HepG2 (cell line): ENCODE measurements around the gene SEMA3F. TPM values are rescaled to one million over a fixed set of nuclear protein-coding genes. Genes with fewer than 3 reads are reported as not detected.

Experiments used
- JUNB ChIP-seq: sonication (generic); formaldehyde crosslinking; IDR thresholded peaks from 2 replicates; pipeline ENCODE4 v1.8.0; 2022; ENCODE audit warnings: missing genetic modification reagents, mild to moderate bottlenecking, borderline replicate concordance
- NFYB ChIP-seq: sonication (generic); formaldehyde crosslinking; IDR thresholded peaks from 2 replicates; pipeline ENCODE4 v1.4.0; 2020; ENCODE audit warnings: missing genetic modification reagents
- NRL ChIP-seq: sonication (generic); formaldehyde crosslinking; IDR thresholded peaks from 2 replicates; pipeline ENCODE4 v1.5.0; 2020; ENCODE audit warnings: missing genetic modification reagents, mild to moderate bottlenecking, moderate library complexity, borderline replicate concordance
- PHF5A ChIP-seq: IDR thresholded peaks from one replicate; pipeline ENCODE4 v1.6.1; 2018; ENCODE audit warnings: low read depth, missing genetic modification reagents; ENCODE audit not compliant: unreplicated experiment
- ZNF607 ChIP-seq: sonication (generic); formaldehyde crosslinking; IDR thresholded peaks from 2 replicates; pipeline ENCODE4 v1.5.1; 2020; ENCODE audit warnings: missing genetic modification reagents, mild to moderate bottlenecking, borderline replicate concordance
- ZNF879 ChIP-seq: sonication (generic); formaldehyde crosslinking; IDR thresholded peaks from 2 replicates; pipeline ENCODE4 v1.8.1; 2023; ENCODE audit warnings: missing genetic modification reagents
- polyA plus RNA-seq, 8 experiments: library from polyadenylated mRNA; depleted of rRNA in 3 of 8; stranded (reverse) in 7 of 8; unstranded in 1 of 8; fragments of >200 nt; fragmentation: Illumina TruSeq in 4 of 8; extraction: Trizol in 4 of 8; gene quantifications; 2 replicates each; pipeline versions ENCODE4 v1.2.1 to v1.2.3, GENCODE V29; 2011 to 2016; ENCODE audit warnings: low read depth in 4 of 8, missing spikeins in 1 of 8, mixed read lengths in 1 of 8; ENCODE audit not compliant: insufficient read depth in 1 of 8
- total RNA-seq, 5 experiments: library from RNA; depleted of rRNA; stranded (reverse); fragments of >200 nt; fragmentation: Illumina TruSeq; extraction: Trizol; gene quantifications; 2 replicates each; pipeline ENCODE4 v1.2.3, GENCODE V29; 2016; ENCODE audit warnings: low read depth in 1 of 5
- TF ChIP-seq, protein P1 (sequence below): sonication (generic); formaldehyde crosslinking; IDR thresholded peaks from 2 replicates; pipeline ENCODE4 v1.4.0; 2020; ENCODE audit warnings: missing genetic modification reagents
- TF ChIP-seq, protein P2 (sequence below): sonication (generic); formaldehyde crosslinking; IDR thresholded peaks from 2 replicates; pipeline ENCODE4 v1.5.1; 2020; ENCODE audit warnings: mild to moderate bottlenecking, missing genetic modification reagents, borderline replicate concordance
- TF ChIP-seq, protein P3 (sequence below): sonication (generic); formaldehyde crosslinking; IDR thresholded peaks from 2 replicates; pipeline ENCODE4 v1.4.0; 2020; ENCODE audit warnings: mild to moderate bottlenecking, missing genetic modification reagents
- TF ChIP-seq, protein P4 (sequence below): sonication (generic); formaldehyde crosslinking; IDR thresholded peaks from 2 replicates; pipeline ENCODE4 v1.8.0; 2022; ENCODE audit warnings: mild to moderate bottlenecking, missing genetic modification reagents; ENCODE audit not compliant: insufficient replicate concordance
- TF ChIP-seq, protein P5 (sequence below): sonication (generic); formaldehyde crosslinking; conservative IDR thresholded peaks from 2 replicates; pipeline ENCODE4 v1.4.0; 2020; ENCODE audit warnings: mild to moderate bottlenecking, missing genetic modification reagents, moderate library complexity
- TF ChIP-seq, protein P6 (sequence below): sonication (generic); formaldehyde crosslinking; IDR thresholded peaks from 2 replicates; pipeline ENCODE4 v1.4.0; 2020; ENCODE audit warnings: missing genetic modification reagents, low read depth, mild to moderate bottlenecking, borderline replicate concordance
- TF ChIP-seq, protein P7 (sequence below): sonication (generic); formaldehyde crosslinking; IDR thresholded peaks from 2 replicates; pipeline ENCODE4 v1.8.0; 2023; ENCODE audit warnings: mild to moderate bottlenecking, missing genetic modification reagents

The SEMA3F gene
- total and polyA plus RNA-seq, 2 of the 13 experiments (the other 11 are each of a cell fraction or from before 2014, with no cell fraction given), result 7.6 to 17.2 TPM

DNA sequence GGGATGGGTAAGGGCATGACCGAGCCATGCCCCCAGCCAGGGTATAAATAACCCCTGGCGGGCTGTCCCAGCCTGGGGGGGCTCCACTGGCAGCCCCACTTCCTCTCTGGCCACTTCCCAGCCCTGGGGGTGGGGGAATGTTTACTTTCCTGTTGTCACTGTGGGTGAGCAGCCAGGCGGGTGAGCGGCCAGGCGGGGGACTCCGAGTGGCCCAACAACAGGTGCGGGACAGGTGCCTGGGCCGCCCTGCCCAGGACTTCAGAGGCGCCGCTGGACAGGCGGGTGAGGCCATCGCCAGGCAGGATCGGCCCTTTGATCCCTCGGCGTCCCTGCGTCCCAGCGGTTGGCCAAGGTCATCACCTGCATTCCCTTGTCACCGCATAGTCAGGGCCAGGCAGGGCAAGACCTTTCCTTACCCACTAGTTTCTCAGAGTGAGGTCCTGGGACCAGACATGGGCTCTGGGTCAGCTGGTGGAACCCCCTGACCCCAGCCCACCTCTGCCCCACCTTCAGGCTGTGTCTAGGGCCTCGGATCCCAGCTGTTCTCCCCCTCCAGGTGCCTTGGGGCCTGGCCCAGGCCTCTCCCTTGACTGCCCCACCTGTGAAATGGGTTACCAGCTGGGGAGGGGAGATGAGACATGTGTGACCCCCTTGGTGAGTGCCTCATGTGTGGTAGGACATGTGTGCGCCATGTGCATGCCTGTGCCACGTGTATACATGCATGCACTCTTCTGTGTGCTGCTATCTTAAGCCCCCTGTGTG is 16.6 kb downstream of the SEMA3F start (continued):
- no peak for TF ChIP-seq JUNB (CRISPR knock-in tag)
- TF ChIP-seq NFYB, result peak; percentile 47; the same call in 1 of the 2 replicates
- TF ChIP-seq, protein P1, sequence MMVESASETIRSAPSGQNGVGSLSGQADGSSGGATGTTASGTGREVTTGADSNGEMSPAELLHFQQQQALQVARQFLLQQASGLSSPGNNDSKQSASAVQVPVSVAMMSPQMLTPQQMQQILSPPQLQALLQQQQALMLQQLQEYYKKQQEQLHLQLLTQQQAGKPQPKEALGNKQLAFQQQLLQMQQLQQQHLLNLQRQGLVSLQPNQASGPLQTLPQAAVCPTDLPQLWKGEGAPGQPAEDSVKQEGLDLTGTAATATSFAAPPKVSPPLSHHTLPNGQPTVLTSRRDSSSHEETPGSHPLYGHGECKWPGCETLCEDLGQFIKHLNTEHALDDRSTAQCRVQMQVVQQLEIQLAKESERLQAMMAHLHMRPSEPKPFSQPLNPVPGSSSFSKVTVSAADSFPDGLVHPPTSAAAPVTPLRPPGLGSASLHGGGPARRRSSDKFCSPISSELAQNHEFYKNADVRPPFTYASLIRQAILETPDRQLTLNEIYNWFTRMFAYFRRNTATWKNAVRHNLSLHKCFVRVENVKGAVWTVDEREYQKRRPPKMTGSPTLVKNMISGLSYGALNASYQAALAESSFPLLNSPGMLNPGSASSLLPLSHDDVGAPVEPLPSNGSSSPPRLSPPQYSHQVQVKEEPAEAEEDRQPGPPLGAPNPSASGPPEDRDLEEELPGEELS, result peak; percentile 99
- TF ChIP-seq, protein P2, sequence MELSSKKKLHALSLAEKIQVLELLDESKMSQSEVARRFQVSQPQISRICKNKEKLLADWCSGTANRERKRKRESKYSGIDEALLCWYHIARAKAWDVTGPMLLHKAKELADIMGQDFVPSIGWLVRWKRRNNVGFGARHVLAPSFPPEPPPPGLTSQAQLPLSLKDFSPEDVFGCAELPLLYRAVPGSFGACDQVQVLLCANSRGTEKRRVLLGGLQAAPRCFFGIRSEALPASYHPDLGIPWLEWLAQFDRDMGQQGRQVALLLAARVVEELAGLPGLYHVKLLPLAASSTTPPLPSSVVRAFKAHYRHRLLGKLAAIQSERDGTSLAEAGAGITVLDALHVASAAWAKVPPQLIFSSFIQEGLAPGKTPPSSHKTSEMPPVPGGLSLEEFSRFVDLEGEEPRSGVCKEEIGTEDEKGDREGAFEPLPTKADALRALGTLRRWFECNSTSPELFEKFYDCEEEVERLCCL (CRISPR knock-in tag), result no peak
- TF ChIP-seq, protein P3, sequence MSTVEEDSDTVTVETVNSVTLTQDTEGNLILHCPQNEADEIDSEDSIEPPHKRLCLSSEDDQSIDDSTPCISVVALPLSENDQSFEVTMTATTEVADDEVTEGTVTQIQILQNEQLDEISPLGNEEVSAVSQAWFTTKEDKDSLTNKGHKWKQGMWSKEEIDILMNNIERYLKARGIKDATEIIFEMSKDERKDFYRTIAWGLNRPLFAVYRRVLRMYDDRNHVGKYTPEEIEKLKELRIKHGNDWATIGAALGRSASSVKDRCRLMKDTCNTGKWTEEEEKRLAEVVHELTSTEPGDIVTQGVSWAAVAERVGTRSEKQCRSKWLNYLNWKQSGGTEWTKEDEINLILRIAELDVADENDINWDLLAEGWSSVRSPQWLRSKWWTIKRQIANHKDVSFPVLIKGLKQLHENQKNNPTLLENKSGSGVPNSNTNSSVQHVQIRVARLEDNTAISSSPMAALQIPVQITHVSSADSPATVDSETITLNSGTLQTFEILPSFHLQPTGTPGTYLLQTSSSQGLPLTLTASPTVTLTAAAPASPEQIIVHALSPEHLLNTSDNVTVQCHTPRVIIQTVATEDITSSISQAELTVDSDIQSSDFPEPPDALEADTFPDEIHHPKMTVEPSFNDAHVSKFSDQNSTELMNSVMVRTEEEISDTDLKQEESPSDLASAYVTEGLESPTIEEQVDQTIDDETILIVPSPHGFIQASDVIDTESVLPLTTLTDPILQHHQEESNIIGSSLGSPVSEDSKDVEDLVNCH (CRISPR knock-in tag), result no peak
- TF ChIP-seq, protein P4, sequence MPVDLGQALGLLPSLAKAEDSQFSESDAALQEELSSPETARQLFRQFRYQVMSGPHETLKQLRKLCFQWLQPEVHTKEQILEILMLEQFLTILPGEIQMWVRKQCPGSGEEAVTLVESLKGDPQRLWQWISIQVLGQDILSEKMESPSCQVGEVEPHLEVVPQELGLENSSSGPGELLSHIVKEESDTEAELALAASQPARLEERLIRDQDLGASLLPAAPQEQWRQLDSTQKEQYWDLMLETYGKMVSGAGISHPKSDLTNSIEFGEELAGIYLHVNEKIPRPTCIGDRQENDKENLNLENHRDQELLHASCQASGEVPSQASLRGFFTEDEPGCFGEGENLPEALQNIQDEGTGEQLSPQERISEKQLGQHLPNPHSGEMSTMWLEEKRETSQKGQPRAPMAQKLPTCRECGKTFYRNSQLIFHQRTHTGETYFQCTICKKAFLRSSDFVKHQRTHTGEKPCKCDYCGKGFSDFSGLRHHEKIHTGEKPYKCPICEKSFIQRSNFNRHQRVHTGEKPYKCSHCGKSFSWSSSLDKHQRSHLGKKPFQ, result peak; percentile 46
- TF ChIP-seq, protein P5, sequence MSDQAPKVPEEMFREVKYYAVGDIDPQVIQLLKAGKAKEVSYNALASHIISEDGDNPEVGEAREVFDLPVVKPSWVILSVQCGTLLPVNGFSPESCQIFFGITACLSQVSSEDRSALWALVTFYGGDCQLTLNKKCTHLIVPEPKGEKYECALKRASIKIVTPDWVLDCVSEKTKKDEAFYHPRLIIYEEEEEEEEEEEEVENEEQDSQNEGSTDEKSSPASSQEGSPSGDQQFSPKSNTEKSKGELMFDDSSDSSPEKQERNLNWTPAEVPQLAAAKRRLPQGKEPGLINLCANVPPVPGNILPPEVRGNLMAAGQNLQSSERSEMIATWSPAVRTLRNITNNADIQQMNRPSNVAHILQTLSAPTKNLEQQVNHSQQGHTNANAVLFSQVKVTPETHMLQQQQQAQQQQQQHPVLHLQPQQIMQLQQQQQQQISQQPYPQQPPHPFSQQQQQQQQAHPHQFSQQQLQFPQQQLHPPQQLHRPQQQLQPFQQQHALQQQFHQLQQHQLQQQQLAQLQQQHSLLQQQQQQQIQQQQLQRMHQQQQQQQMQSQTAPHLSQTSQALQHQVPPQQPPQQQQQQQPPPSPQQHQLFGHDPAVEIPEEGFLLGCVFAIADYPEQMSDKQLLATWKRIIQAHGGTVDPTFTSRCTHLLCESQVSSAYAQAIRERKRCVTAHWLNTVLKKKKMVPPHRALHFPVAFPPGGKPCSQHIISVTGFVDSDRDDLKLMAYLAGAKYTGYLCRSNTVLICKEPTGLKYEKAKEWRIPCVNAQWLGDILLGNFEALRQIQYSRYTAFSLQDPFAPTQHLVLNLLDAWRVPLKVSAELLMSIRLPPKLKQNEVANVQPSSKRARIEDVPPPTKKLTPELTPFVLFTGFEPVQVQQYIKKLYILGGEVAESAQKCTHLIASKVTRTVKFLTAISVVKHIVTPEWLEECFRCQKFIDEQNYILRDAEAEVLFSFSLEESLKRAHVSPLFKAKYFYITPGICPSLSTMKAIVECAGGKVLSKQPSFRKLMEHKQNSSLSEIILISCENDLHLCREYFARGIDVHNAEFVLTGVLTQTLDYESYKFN (CRISPR knock-in tag), result peak; percentile 99
- peak; percentile 85 for TF ChIP-seq ZNF607
- TF ChIP-seq, protein P6, sequence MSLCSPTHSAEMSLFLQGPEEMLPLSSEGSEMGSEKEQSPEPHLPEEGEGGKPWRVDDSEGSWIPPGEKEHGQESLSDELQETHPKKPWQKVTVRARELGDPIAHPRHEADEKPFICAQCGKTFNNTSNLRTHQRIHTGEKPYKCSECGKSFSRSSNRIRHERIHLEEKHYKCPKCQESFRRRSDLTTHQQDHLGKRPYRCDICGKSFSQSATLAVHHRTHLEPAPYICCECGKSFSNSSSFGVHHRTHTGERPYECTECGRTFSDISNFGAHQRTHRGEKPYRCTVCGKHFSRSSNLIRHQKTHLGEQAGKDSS (CRISPR knock-in tag), result peak; percentile 42; the same call in 1 of the 2 replicates
- peak; percentile 77; the same call in 1 of the 2 replicates for TF ChIP-seq NRL (CRISPR knock-in tag)
- TF ChIP-seq PHF5A (CRISPR knock-in tag), result peak; percentile 93
- TF ChIP-seq, protein P7, sequence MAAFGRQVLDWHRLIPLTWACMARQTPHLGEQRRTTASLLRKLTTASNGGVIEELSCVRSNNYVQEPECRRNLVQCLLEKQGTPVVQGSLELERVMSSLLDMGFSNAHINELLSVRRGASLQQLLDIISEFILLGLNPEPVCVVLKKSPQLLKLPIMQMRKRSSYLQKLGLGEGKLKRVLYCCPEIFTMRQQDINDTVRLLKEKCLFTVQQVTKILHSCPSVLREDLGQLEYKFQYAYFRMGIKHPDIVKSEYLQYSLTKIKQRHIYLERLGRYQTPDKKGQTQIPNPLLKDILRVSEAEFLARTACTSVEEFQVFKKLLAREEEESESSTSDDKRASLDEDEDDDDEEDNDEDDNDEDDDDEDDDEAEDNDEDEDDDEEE (CRISPR knock-in tag), result no peak
- TF ChIP-seq ZNF879, result no peak
